K562 (cell line): ENCODE measurements around the gene EFEMP2. TPM values are rescaled to one million over a fixed set of nuclear protein-coding genes. Genes with fewer than 3 reads are reported as not detected.

ENCODE experiments used
- ATF4 ChIP-seq: fragments of 450-650 bp; formaldehyde crosslinking; IDR thresholded peaks from 2 replicates; pipeline ENCODE4 v1.4.0; 2022; ENCODE audit warnings: mild to moderate bottlenecking, moderate library complexity
- BCOR ChIP-seq: fragments of 450-650 bp; IDR thresholded peaks from 2 replicates; pipeline ENCODE4 v1.6.1; 2016
- CXXC5 ChIP-seq: fragments of 250-450 bp; sonication (Bioruptor Pico); IDR thresholded peaks from 2 replicates; pipeline ENCODE4 v1.8.0; 2022; ENCODE audit warnings: inconsistent platforms, mild to moderate bottlenecking, moderate library complexity
- HDGF ChIP-seq: fragments of 450-650 bp; IDR thresholded peaks from 2 replicates; pipeline ENCODE4 v1.6.1; 2016
- L3MBTL2 ChIP-seq: fragments of 450-650 bp; IDR thresholded peaks from 2 replicates; pipeline ENCODE4 v1.6.1; 2016; ENCODE audit warnings: mild to moderate bottlenecking, moderate library complexity
- MAX ChIP-seq: sonication (generic); formaldehyde crosslinking; IDR thresholded peaks from 2 replicates; pipeline ENCODE4 v1.9.0; 2022; ENCODE audit warnings: mild to moderate bottlenecking, missing genetic modification reagents
- NRF1 ChIP-seq, 2 experiments: fragments of 450-650 bp; IDR thresholded peaks in 1 of 2; conservative IDR thresholded peaks in 1 of 2; 2 replicates each; pipeline ENCODE4 v1.6.1; 2014; ENCODE audit warnings: mild to moderate bottlenecking in 2 of 2
- RB1 ChIP-seq: fragments of 450-650 bp; IDR thresholded peaks from 2 replicates; pipeline ENCODE4 v1.6.1; 2017; ENCODE audit warnings: low read depth, mild to moderate bottlenecking
- SIN3A ChIP-seq, 2 experiments: fragments of 150-350 bp in 1 of 2; IDR thresholded peaks; 2 replicates each; pipeline ENCODE4 v1.6.1; 2011 to 2016; ENCODE audit warnings: borderline replicate concordance in 2 of 2, low read depth in 2 of 2, low read length in 2 of 2, mild to moderate bottlenecking in 2 of 2, moderate library complexity in 2 of 2; ENCODE audit not compliant: control insufficient read depth in 1 of 2
- SMARCA5 ChIP-seq: fragments of 450-650 bp; IDR thresholded peaks from 2 replicates; pipeline ENCODE4 v1.6.1; 2016
- TAF1 ChIP-seq: IDR thresholded peaks from 2 replicates; pipeline ENCODE4 v1.6.1; 2011; ENCODE audit warnings: mild to moderate bottlenecking, low read length, moderate library complexity; ENCODE audit not compliant: insufficient read depth, control insufficient read depth, severe bottlenecking; ENCODE audit errors: extremely low read depth
- TFAP4 ChIP-seq: sonication (generic); formaldehyde crosslinking; IDR thresholded peaks from 2 replicates; pipeline ENCODE4 v1.8.0; 2022; ENCODE audit warnings: missing genetic modification reagents, mild to moderate bottlenecking, moderate library complexity, borderline replicate concordance
- ZBTB11 ChIP-seq, 3 experiments: fragments of 200-800 bp in 1 of 3; fragments of 250-450 bp in 1 of 3; fragments of 450-650 bp in 1 of 3; sonication (Bioruptor Pico) in 1 of 3; sonication (Bioruptor generic) in 1 of 3; formaldehyde crosslinking in 1 of 3; IDR thresholded peaks; 2 replicates each; pipeline versions ENCODE4 v1.6.1 to v1.8.0; 2016 to 2022; ENCODE audit warnings: mild to moderate bottlenecking in 2 of 3, missing genetic modification characterization in 2 of 3, missing compliant biosample characterization in 1 of 3, moderate library complexity in 1 of 3
- ZNF263 ChIP-seq: sonication (generic); formaldehyde crosslinking; IDR thresholded peaks from 2 replicates; pipeline ENCODE4 v1.8.0; 2022; ENCODE audit warnings: mild to moderate bottlenecking, missing genetic modification reagents, borderline replicate concordance
- ZNF398 ChIP-seq: fragments of 250-450 bp; sonication (Bioruptor Pico); IDR thresholded peaks from 2 replicates; pipeline ENCODE4 v1.8.0; 2021; ENCODE audit warnings: moderate library complexity, mild to moderate bottlenecking, inconsistent platforms
- ZNF583 ChIP-seq: fragments of 250-450 bp; sonication (Bioruptor Pico); IDR thresholded peaks from 2 replicates; pipeline ENCODE4 v1.4.0; 2020
- polyA plus RNA-seq, 8 experiments: library from polyadenylated mRNA; depleted of rRNA in 4 of 8; stranded (reverse) in 5 of 8; unstranded in 3 of 8; fragments of >200 nt; fragmentation: Nextera tagmentation in 2 of 8; fragmentation: Illumina TruSeq in 1 of 8; extraction: Ambion mirVana in 2 of 8; extraction: Trizol in 1 of 8; gene quantifications; 2 replicates each; pipeline versions ENCODE4 v1.2.1 to v1.2.3, GENCODE V29; 2011 to 2014; ENCODE audit warnings: inconsistent platforms in 1 of 8, missing spikeins in 1 of 8
- total RNA-seq, 7 experiments: library from RNA; depleted of rRNA in 6 of 7; stranded (reverse); fragments of >200 nt in 6 of 7; fragmentation: Illumina TruSeq in 2 of 7; extraction: Trizol in 2 of 7; gene quantifications; 2 replicates each; pipeline versions ENCODE4 v1.2.1 to v1.2.3, GENCODE V29; 2011 to 2021; ENCODE audit warnings: low replicate concordance in 1 of 7

The EFEMP2 gene
- total and polyA plus RNA-seq, 9 of the 15 experiments (the other 6 are each of a cell fraction or from before 2014, with no cell fraction given), result 0.07 to 2.9 (median 0.69) TPM; not detected in 1

GRCh38 chr11:65918211-65919140 is 45.9 kb upstream of the EFEMP2 start, which contains the start of gene C11orf68 (continued):
- no peak for TF ChIP-seq ZNF398 (CRISPR knock-in tag)
- peak; percentile 66 to 72 for TF ChIP-seq NRF1 (conservative IDR thresholded peaks at IDR 0.05 in 1 of 2, IDR thresholded peaks at IDR 0.05 in 1 of 2)
- TF ChIP-seq ZNF583 (CRISPR knock-in tag), result no peak
- TF ChIP-seq L3MBTL2, result peak; percentile 45; the same call in 1 of the 2 replicates
- peak; percentile 81 for TF ChIP-seq TAF1
- 0 out of 2 replicates have a peak, but pooled peaks have one; percentile 29 for TF ChIP-seq TFAP4 (CRISPR knock-in tag)
- peak; percentile 87; the same call in 1 of the 2 replicates for TF ChIP-seq CXXC5 (CRISPR knock-in tag)
- TF ChIP-seq HDGF, result no peak
- TF ChIP-seq RB1, result peak; percentile 5
- peak; percentile 95 for TF ChIP-seq BCOR
- 0 out of 2 replicates have a peak, but pooled peaks have one; percentile 48 for TF ChIP-seq ZNF263
- TF ChIP-seq MAX (CRISPR knock-in tag), result no peak; the same call in 1 of the 2 replicates
- 0 out of 4 replicates have a peak, but pooled peaks of 1 of the 2 experiments have one; percentile 51 for TF ChIP-seq SIN3A (IDR thresholded peaks at IDR 0.05; ENCODE audit: borderline replicate concordance in 2 of 2, control insufficient read depth in 1 of 2, low read depth in 2 of 2, low read length in 2 of 2)
- 0 out of 2 replicates have a peak, but pooled peaks have one; percentile 34 for TF ChIP-seq ATF4
- 0 out of 6 replicates have a peak, but pooled peaks of 1 of the 3 experiments have one; percentile 61 for TF ChIP-seq ZBTB11 (CRISPR knock-in tag; IDR thresholded peaks at IDR 0.05)
- TF ChIP-seq SMARCA5, result 0 out of 2 replicates have a peak, but pooled peaks have one; percentile 29
